GM18873 (cell line): Measurements from ENCODE around the gene P2RY13.

ENCODE experiments used
- ATAC-seq: cut with Tn5 transposase; IDR thresholded peaks from one replicate; pipeline ENCODE4 v1.9.1; 2021; ENCODE audit warnings: mild to moderate bottlenecking, moderate library complexity, moderate number of reproducible peaks; ENCODE audit not compliant: unreplicated experiment, low FRiP score

The P2RY13 gene

GRCh38 chr3:151329363-151329762 lies at the start of gene P2RY13:
TSS of gene P2RY13 (minus strand) at chr3:151329549. CDS start at chr3:151329528, 21 bp downstream.
- no peak for ATAC-seq

DNA sequence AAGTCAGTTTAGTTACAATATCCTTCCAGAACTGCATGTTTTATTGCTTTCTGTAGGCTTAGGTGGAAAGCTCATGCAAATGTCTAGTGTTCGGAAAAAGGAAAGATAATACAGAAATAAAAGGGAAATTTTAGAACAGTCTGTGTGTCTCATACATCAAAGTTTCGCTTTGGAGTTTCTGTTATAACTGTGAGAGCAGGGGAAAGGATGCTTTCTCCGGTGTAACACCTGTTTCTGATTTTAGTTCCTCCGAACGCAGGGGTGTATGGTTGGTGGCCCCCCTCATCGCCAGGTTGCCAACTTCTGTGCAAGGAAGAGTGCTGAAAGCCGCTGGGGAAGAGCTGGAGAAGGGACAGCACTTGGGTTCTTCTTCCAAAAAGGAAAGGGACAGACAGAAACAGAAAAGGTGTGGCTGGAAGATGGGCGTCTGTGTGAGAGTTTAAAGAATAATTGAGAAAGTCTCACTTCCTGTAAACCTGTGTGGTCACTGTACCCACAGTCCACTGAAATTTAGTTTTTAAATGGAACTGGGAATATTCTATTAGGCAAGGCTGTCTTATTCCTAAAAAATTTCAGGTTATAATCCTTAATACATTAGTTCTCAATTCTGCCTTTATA lies 48.5 kb upstream of the P2RY13 start:
- no peak for ATAC-seq

- no peak for ATAC-seq
Observed at GRCh38 chr3:151372063-151372820, 42.9 kb upstream of the P2RY13 start.

DNA sequence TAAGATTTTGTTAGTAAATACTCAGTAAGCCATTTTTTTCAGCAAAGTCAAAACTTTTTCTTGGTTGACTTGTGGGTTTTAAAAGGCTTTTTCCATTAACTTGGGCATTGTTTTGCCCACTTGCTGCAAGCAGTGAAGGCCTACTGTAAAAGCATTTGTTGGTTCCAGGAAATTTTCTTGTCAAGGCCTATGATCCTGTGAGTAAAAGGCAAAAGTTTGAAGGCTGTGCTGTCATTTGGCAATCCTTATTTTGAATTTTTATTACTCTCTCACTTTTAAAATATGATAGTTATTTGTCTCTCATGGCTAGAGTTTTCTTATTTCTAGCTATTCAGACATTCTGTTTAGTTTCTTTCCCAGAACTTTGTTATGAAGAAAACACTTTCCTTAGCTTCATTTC lies 42.2 kb upstream of the P2RY13 start:
- ATAC-seq: no peak

- no peak for ATAC-seq
Observed at GRCh38 chr3:151367448-151367847, 38.1 kb upstream of the P2RY13 start.

GRCh38 chr3:151366993-151367392 lies 37.6 kb upstream of the P2RY13 start:
- ATAC-seq: no peak

DNA sequence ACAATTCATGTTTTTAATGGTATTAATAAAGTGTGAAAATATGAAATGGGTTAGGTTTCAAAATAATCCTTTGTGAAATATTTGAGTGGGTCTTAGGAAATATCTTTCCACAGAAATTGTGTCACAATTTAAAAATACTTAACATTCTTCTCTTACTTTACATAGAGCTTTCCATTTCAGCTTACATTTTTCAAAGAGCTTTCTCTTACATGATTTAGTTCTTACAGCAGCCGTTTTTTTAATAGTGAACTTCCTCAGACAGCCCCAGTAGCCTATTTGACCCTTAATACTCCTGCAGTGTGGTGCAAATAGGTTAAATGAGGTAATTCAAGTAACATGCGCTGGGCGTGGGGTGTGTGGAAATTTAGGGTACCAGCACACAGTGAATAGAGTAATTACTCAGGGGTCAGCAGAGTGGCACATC lies 33.4 kb upstream of the P2RY13 start:
- ATAC-seq: no peak

DNA sequence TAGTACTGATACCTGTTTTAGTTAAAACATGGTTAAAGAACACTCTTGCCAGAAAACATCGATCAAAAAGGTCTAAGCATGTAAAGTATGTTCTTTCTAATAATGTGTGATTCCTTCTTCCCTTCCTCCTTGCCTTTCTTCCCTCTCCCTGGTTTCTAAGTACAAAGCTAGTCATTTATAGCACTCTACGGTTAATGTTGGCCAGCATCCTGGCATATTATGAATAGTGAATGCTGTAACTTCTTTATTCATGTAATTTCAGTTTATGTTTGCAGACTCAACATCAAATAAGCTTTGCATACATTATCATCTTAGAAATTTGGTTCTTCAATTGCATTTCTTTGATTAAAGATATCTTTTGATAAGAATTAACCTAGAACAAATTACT lies 28.1 kb upstream of the P2RY13 start:
- no peak for ATAC-seq

DNA sequence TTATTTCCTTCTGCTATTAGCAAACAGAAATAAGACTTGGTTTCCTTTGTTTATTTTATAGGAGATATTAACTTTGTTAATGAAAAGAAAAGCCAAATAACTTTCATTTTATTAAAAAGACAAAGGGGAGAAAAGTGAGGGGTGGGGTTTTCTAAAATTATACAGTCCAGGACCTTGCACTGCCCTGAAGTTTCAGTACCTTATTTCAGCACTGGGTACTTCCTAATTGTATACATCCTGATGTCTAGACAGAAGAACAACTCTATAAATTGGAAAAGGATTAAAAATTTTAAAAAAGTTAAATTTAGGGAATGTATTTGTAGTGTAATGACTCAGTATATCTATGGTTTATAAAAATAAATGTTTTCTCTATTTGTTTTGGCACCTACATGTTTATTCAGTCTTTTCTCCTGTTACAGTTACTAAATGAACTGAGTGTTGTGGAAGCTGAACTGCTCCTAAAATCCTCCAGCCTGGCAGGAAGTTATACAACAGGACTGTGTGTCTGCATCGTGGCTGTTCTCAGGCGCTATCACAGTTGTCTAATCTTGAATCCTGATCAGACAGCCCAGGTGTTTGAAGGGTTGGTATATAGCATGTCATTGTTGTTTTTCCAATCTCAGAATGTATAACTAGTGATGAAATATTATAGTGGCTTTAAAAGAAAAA lies 27.6 kb upstream of the P2RY13 start:
- ATAC-seq: no peak

DNA sequence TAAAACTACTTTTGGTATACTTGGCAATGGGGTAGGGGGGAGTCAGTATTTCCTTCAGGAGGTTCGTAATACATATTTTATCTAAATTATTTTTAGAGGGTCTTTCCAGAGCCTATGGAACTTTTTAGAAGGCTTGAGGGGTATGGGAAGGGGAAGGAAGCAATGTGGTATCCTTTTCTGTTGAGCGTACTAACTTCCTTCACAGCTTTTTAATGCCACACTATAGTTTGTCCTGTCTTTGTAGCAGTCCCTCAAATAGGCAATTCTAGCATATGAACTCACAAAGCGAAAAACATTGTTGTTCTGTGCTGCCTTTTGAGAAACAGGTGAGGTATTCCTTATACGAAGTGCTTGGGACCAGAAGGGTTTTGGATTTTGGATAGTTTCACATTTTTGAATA lies 22.3 kb upstream of the P2RY13 start:
- ATAC-seq: peak; percentile 18

- ATAC-seq: peak; percentile 76
Observed at GRCh38 chr3:151351219-151351618, 21.9 kb upstream of the P2RY13 start.

- ATAC-seq: no peak
Observed at GRCh38 chr3:151350656-151351055, 21.3 kb upstream of the P2RY13 start.

- ATAC-seq: no peak
Observed at GRCh38 chr3:151347432-151347831, 18.1 kb upstream of the P2RY13 start.

GRCh38 chr3:151346292-151346691 lies 16.9 kb upstream of the P2RY13 start:
- ATAC-seq: no peak

DNA sequence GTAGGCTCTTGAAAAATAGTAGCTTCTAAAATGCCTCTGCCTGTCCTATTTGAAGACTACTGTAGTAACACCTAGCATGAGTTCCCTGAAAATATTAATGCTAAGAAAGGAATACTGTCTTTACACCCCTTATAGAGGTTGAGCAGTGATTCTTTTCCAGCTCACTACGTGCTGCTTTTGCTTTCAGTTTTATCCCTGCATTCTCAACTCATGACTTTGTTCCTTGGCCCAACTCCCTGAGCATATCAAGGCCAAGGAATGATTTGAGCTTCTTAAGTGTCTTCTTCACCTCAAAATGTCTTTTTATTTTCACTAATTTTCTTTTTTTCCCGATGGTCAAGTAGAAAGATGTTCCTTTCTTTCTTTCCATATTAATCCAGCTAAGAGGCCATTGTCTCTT lies 16.5 kb upstream of the P2RY13 start:
- ATAC-seq: no peak

DNA sequence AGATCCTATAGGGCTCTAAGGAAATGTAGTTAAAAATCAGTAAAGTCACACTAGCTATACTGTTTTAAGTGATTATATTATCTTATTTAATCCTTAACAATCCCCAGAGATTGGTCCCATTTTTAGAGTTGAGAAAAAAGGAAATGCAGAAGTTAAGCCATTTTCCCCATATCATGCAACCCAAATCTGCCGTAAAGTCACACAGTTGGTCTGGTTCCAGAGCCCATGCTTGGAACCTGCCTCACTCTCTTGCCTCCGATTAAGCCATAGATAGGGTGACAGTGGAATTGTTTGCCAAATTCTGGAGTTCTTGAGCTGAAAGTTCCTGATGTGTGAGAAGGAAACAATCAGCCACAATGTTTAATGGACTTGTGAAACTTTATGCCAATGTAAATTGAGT lies 2.3 kb upstream of the P2RY13 start:
- no peak for ATAC-seq

- ATAC-seq: no peak
Observed at GRCh38 chr3:151330899-151331298, 1.6 kb upstream of the P2RY13 start.

- no peak for ATAC-seq
Observed at GRCh38 chr3:151330379-151330778, 1.0 kb upstream of the P2RY13 start.

DNA sequence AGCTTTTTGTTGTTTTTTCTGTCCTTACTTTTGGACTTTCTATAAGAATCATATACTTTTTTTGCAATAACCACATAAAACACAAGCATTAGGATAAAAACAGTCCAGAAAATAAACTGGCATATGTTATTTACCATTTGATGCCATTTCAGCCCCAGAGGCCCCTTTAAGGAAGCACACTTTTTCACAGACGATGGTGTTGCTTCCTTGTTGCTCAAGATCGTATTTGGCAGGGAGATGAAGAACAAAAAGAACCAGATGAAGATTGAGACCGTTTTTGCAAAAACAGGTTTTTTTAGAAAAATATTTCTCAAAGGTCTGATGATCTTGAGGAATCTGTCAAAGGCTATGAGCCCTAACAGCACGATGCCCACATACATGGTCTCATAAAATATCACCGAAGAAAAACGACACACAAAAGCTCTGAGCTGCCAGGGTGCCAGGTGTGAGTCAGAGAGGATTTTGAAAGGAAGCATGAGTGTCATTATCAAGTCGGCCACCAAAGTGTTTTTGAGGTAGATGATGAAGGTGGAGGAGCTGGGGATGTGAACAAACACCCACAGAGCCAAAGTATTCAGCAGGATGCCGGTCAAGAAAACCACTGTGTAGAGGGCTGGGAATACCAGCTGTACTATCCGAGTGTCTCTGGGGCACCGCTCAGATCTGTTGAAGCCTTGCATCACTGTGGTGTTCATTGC lies 902 bp downstream of the P2RY13 start:
- no peak for ATAC-seq

DNA sequence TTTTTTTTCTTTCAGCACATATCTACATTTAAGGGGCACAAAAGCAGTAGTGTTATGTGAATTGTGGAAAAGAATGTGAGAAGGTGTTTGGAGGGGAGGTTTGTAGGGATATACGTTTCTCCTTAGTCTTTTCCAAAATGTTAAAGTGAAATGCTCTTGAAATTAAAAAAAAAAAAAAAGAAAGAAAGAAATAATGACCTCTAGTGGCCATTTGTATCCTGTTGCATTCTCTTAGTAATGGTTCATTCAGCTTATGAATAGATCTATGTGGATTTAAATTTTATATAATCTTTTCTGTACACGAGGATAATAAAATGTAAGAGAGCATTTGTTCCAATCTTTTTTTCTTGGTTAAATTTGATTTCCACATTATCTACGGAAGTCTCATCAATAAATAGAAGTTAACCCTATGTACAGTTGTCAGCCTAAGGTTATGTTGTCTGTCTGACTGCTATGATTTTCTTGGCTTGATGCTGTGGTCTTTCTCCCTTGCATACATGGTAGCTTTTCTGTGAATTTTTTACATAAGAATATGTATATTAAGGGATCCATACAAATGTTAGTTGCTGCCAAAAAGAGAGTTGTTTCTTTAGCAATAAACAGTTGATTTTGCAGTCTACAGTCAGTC lies 1.7 kb downstream of the P2RY13 start:
- ATAC-seq: no peak

DNA sequence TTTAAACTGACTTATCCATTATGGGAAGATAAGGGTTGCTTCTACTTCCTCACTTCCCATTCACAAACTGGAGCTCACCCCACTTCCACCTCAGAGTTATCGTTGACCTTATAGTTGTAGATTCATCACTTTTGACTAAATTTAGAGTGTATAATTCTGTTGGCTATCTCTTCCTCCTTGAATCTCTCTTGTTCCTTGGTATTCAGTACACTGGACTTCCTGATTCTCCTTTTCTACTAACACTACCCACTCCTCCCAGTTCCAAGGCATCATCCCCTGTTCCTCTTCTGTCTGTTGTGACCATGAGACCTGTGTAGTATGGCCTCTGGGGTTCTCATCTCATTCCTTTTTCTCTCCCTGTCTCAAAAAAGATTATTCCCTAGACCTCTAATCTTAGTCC lies 6.8 kb downstream of the P2RY13 start:
- no peak for ATAC-seq
